Astrocyte (in vitro differentiated cells and primary cell): ENCODE results near the gene CNTLN. TPM values are rescaled to one million over a fixed set of nuclear protein-coding genes. Genes with fewer than 3 reads are reported as not detected.

Source experiments
- DNase-seq: peaks from one replicate; pipeline ENCODE4 v3.0.0-alpha.2; 2010; ENCODE audit warnings: low read depth
- FAIRE-seq: peaks from 2 replicates; lab custom pipeline; 2011; peaks lifted over from hg19 to GRCh38; lab: Jason Lieb, UNC
- H2AFZ ChIP-seq: 2 replicates; pipeline ENCODE4 v1.6.0; 2012; ENCODE audit warnings: low read depth, low read length, inconsistent platforms
- H3K27ac ChIP-seq: 2 replicates; pipeline ENCODE4 v1.5.1; 2011; ENCODE audit warnings: low read depth, low read length, inconsistent platforms
- H3K27me3 ChIP-seq: 2 replicates; pipeline ENCODE4 v1.6.0; 2011; ENCODE audit warnings: low read length, inconsistent platforms; ENCODE audit not compliant: insufficient read depth
- H3K36me3 ChIP-seq: 2 replicates; pipeline ENCODE4 v1.5.1; 2011; ENCODE audit warnings: low read length, inconsistent platforms; ENCODE audit not compliant: insufficient read depth
- H3K4me1 ChIP-seq: 2 replicates; pipeline ENCODE4 v1.5.1; 2011; ENCODE audit warnings: low read length, inconsistent platforms; ENCODE audit not compliant: insufficient read depth
- H3K4me2 ChIP-seq: 2 replicates; pipeline ENCODE4 v1.6.0; 2012; ENCODE audit warnings: low read length, inconsistent platforms
- H3K4me3 ChIP-seq: 2 replicates; pipeline ENCODE4 v1.5.1; 2011; ENCODE audit warnings: low read depth, mild to moderate bottlenecking, low read length, inconsistent platforms; ENCODE audit not compliant: insufficient read depth
- H3K79me2 ChIP-seq: 2 replicates; pipeline ENCODE4 v1.6.0; 2012; ENCODE audit warnings: mild to moderate bottlenecking, low read length, inconsistent platforms; ENCODE audit not compliant: insufficient read depth
- H3K9ac ChIP-seq: 2 replicates; pipeline ENCODE4 v1.6.0; 2012; ENCODE audit warnings: mild to moderate bottlenecking, low read length, inconsistent platforms
- H3K9me3 ChIP-seq: 2 replicates; pipeline ENCODE4 v1.5.1; 2012; ENCODE audit warnings: low read depth, mild to moderate bottlenecking, low read length, inconsistent platforms; ENCODE audit not compliant: insufficient read depth
- H4K20me1 ChIP-seq: 2 replicates; pipeline ENCODE4 v1.6.0; 2012; ENCODE audit warnings: low read length, inconsistent platforms; ENCODE audit not compliant: insufficient read depth
- H3K27ac Mint-ChIP-seq: one replicate; pipeline ENCODE4 v1.8.0; 2021; ENCODE audit warnings: mild to moderate bottlenecking, mixed read lengths; ENCODE audit not compliant: unreplicated experiment
- H3K27me3 Mint-ChIP-seq: one replicate; pipeline ENCODE4 v1.8.0; 2021; ENCODE audit warnings: low read depth, mixed read lengths; ENCODE audit not compliant: unreplicated experiment
- H3K36me3 Mint-ChIP-seq: one replicate; pipeline ENCODE4 v1.8.0; 2021; ENCODE audit warnings: low read depth, mixed read lengths; ENCODE audit not compliant: unreplicated experiment
- H3K4me1 Mint-ChIP-seq: one replicate; pipeline ENCODE4 v1.8.0; 2021; ENCODE audit warnings: low read depth, mixed read lengths; ENCODE audit not compliant: unreplicated experiment
- H3K4me3 Mint-ChIP-seq: one replicate; pipeline ENCODE4 v1.8.0; 2021; ENCODE audit warnings: mild to moderate bottlenecking, moderate library complexity, mixed read lengths; ENCODE audit not compliant: unreplicated experiment
- H3K9me3 Mint-ChIP-seq: one replicate; pipeline ENCODE4 v1.8.0; 2021; ENCODE audit warnings: mild to moderate bottlenecking, mixed read lengths; ENCODE audit not compliant: unreplicated experiment
- CTCF ChIP-seq: IDR thresholded peaks from 2 replicates; pipeline ENCODE4 v1.5.1; 2011; ENCODE audit warnings: low read depth, mild to moderate bottlenecking, inconsistent platforms, low read length, moderate library complexity; ENCODE audit not compliant: insufficient read depth
- EZH2 ChIP-seq: IDR thresholded peaks from 2 replicates; pipeline ENCODE4 v1.6.1; 2012; ENCODE audit warnings: mild to moderate bottlenecking, low read length, inconsistent platforms; ENCODE audit not compliant: insufficient read depth
- total RNA-seq: library from RNA; stranded (reverse); gene quantifications from 2 replicates; pipeline ENCODE4 v1.2.1, GENCODE V29; 2021

CNTLN gene
- total RNA-seq, 1 donor from 2014 or later, result 4.4 TPM

GRCh38 chr9:17332115-17332514 lies 197.3 kb downstream of the CNTLN start:
- Mint-ChIP-seq H3K4me3 (no peak overlapping the region), H3K4me1 (no peaks in the 10 kb centered on the region), H3K36me3 (no peaks in the 10 kb centered on the region), H3K27me3 (no peaks in the 10 kb centered on the region), H3K9me3 (no peaks in the 10 kb centered on the region), H3K27ac (no peak overlapping the region)
- H3K9ac ChIP-seq, result no peak overlapping the region
- FAIRE-seq (no peak), DNase-seq (no peak)
- TF ChIP-seq CTCF (no peak), EZH2 (no peak)
- H3K4me1 ChIP-seq, result no peaks in the 10 kb centered on the region
- H3K79me2 ChIP-seq, result no peaks in the 10 kb centered on the region
- no peaks in the 10 kb centered on the region for H3K27me3 ChIP-seq
- no peaks in the 10 kb centered on the region for H4K20me1 ChIP-seq
- no peaks in the 10 kb centered on the region for H3K9me3 ChIP-seq
- H3K4me3 ChIP-seq, result no peak overlapping the region
- no peak overlapping the region for H2AFZ ChIP-seq
- no peak overlapping the region for H3K27ac ChIP-seq
- no peak overlapping the region for H3K4me2 ChIP-seq
- H3K36me3 ChIP-seq, result peaks cover 2% of the 10 kb centered on the region

- TF ChIP-seq CTCF (no peak), EZH2 (no peak)
- H3K79me2 ChIP-seq, result no peaks in the 10 kb centered on the region
- Mint-ChIP-seq H3K4me1 (no peaks in the 10 kb centered on the region), H3K27ac (no peak overlapping the region), H3K9me3 (no peaks in the 10 kb centered on the region), H3K4me3 (no peak overlapping the region), H3K36me3 (no peaks in the 10 kb centered on the region), H3K27me3 (no peaks in the 10 kb centered on the region)
- no peaks in the 10 kb centered on the region for H3K4me1 ChIP-seq
- H3K4me3 ChIP-seq, result no peak overlapping the region
- H3K9ac ChIP-seq, result no peak overlapping the region
- peaks cover 5% of the 10 kb centered on the region for H3K36me3 ChIP-seq
- no peaks in the 10 kb centered on the region for H4K20me1 ChIP-seq
- H3K27ac ChIP-seq, result no peak overlapping the region
- DNase-seq, result no peak
- H3K4me2 ChIP-seq, result no peak overlapping the region
- no peak overlapping the region for H2AFZ ChIP-seq
- H3K9me3 ChIP-seq, result no peaks in the 10 kb centered on the region
- FAIRE-seq, result no peak
- H3K27me3 ChIP-seq, result no peaks in the 10 kb centered on the region
Observed at GRCh38 chr9:17339156-17339555, 204.3 kb downstream of the CNTLN start.

- H3K79me2 ChIP-seq, result no peaks in the 10 kb centered on the region
- no peak for FAIRE-seq
- H2AFZ ChIP-seq, result no peak overlapping the region
- peaks cover 2% of the 10 kb centered on the region for H3K36me3 Mint-ChIP-seq
- TF ChIP-seq CTCF (no peak), EZH2 (no peak)
- no peak overlapping the region for H3K4me2 ChIP-seq
- H3K9me3 ChIP-seq, result no peaks in the 10 kb centered on the region
- DNase-seq, result no peak
- no peak overlapping the region for H3K4me3 Mint-ChIP-seq
- H4K20me1 ChIP-seq, result no peaks in the 10 kb centered on the region
- peaks cover 2% of the 10 kb centered on the region for H3K9me3 Mint-ChIP-seq
- H3K27ac Mint-ChIP-seq, result no peak overlapping the region
- no peaks in the 10 kb centered on the region for H3K4me1 Mint-ChIP-seq
- no peak overlapping the region for H3K27ac ChIP-seq
- H3K27me3 ChIP-seq, result no peaks in the 10 kb centered on the region
- peaks cover 7% of the 10 kb centered on the region for H3K36me3 ChIP-seq
- H3K4me1 ChIP-seq, result no peaks in the 10 kb centered on the region
- H3K9ac ChIP-seq, result no peak overlapping the region
- H3K4me3 ChIP-seq, result no peak overlapping the region
- no peaks in the 10 kb centered on the region for H3K27me3 Mint-ChIP-seq
Observed at GRCh38 chr9:17342696-17343095, 207.9 kb downstream of the CNTLN start.
